HG03039 (cell line): Measurements from ENCODE around the gene JAZF1.
"Not testable (repeated sequence)": the region's sequence is repeated elsewhere in the genome, so short reads cannot be mapped to it uniquely, and the experiment has no call there.

Experiments
- ATAC-seq: cut with Tn5 transposase; IDR thresholded peaks from one replicate; pipeline ENCODE4 v1.9.1; 2021; ENCODE audit warnings: mild to moderate bottlenecking, moderate library complexity; ENCODE audit not compliant: unreplicated experiment

The JAZF1 gene

DNA sequence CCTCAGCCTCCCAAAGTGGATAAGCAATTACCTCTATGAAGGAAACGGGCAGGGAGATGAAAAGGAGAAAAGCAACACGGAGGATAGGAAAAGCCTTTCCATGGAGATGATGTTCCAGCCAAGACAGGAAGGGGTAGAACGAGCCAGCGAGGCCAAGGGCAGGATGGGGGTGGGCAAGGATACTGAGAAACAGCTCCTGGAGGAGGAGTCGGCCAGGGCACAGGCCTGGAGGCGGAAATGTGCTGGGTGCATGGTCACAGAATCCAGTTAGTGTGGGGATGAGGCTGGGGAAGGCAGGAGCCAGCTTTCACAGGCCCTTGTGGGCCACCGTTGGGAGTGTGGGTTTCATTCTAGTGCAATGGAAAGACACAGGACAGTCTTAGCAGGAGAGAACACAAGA lies 162.6 kb downstream of the JAZF1 start:
- no peak for ATAC-seq

DNA sequence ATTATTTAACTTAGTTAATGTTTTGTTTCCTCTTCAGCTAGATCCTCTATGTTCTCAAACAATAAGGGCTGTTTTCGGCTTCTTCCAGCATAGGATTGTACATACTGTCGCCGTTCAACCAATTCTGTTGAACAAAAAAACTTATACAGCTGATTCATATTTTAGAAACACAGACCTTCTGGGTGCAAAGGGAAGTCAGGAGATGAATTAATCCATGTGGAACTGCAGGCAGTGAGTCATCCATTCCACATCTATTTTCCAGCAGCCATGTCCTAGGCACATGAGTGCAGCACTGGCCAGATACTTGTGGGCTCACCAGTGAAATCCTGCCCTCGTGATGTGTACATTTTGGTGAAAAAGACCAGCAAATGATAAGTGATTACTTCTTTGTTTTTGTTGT lies 163.2 kb downstream of the JAZF1 start:
- no peak for ATAC-seq

- ATAC-seq = no peak
Measured at GRCh38 chr7:28016297-28016696, 164.3 kb downstream of the JAZF1 start.

GRCh38 chr7:28015169-28015568 lies 165.4 kb downstream of the JAZF1 start:
- ATAC-seq = no peak

- not testable (repeated sequence) for ATAC-seq
Measured at GRCh38 chr7:28014340-28014739, 166.3 kb downstream of the JAZF1 start.

- no peak for ATAC-seq
Measured at GRCh38 chr7:28013441-28013840, 167.2 kb downstream of the JAZF1 start.

- ATAC-seq = no peak
Measured at GRCh38 chr7:28013019-28013418, 167.6 kb downstream of the JAZF1 start.

- ATAC-seq = no peak
Measured at GRCh38 chr7:28008911-28009310, 171.7 kb downstream of the JAZF1 start.

DNA sequence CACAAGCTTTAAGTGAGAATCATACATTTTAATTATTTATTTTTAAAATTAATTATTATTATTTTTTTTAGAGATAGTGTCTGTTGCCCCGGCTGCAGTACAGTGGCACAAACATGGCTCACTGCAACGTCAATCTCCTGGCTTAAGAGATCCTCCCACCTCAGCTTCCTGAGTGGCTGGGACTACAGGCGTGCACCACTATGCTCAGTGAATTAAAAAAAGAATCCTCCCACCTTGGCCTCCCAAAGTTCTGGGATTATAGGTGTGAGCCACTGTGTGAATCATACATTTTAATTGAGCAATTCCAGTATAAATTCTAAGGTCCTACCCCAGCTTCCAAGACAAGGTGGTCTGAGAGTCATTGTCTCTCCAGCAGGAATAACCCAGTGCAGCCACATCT lies 172.4 kb downstream of the JAZF1 start:
- ATAC-seq = no peak

- ATAC-seq = no peak
Measured at GRCh38 chr7:28006491-28006890, 174.1 kb downstream of the JAZF1 start.

- ATAC-seq = no peak
Measured at GRCh38 chr7:28005847-28006231, 174.8 kb downstream of the JAZF1 start.

- ATAC-seq = no peak
Measured at GRCh38 chr7:28005075-28005846, 175.3 kb downstream of the JAZF1 start.

GRCh38 chr7:28003408-28003807 lies 177.2 kb downstream of the JAZF1 start:
- ATAC-seq = no peak

- ATAC-seq = no peak
Measured at GRCh38 chr7:28002638-28003037, 178.0 kb downstream of the JAZF1 start.

DNA sequence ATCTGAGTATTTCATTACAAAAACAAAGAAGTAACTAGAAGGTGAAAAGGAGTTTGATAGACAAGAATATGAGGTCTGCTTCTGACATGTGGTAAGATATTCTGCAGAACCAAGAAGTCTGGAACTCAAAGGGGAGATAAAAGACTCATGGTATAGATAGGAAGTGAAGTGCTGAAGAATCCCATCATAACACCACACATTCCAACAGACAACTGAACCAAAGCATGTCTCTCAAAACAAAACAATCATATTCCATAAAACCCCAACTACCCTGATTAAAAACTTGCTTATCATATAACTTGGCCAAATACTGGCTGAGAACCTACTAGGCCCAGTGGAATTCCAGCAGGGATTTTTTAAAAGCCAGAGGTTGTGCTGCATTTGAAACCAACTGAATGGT lies 178.7 kb downstream of the JAZF1 start:
- ATAC-seq = no peak

- no peak for ATAC-seq
Measured at GRCh38 chr7:27999829-28000228, 180.8 kb downstream of the JAZF1 start.

- ATAC-seq = no peak
Measured at GRCh38 chr7:27998382-27998781, 182.2 kb downstream of the JAZF1 start.

DNA sequence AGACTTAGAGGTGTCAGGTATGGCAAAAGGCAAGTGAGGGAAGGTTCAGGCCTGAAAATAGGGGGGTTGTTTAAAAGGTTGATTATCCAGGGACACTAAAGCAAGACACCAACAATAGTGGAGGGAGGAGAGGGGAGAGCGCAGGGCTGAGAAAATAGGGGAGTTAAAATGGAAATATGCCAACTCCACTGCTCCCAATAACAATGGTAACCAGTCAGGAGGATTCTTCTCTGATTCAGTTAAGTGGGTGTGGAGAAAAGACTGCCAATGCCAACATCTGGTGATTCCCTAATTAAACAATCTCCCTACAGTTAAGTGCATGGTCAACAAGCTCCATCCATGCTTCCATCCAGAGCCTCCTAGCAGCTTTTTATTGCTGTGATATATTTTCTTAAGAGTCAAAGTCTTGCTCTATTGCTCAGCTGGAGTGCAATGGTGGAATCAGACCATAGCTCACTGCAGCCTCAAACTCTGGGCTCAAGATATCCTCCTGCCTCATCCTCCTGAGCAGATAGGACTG lies 183.3 kb downstream of the JAZF1 start:
- no peak for ATAC-seq

DNA sequence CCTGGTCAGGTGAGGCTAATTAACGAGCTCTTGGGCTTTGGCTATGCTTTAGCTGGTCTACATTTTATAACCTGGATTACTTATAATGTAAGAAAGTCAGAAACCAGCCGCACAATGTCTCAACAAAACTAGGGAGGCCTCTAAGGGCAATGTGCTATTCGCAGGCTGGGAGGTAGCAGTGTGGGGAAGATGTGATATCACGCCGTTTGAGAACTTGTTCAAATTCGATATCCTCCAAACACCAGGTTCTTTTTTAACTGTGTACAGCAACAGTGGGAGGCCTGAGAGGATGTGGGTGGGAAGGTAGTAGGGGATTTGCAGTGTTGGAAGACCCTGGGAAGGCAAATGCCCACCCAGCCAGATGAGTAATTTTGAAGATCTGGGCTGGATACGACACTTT lies 184.5 kb downstream of the JAZF1 start:
- no peak for ATAC-seq

GRCh38 chr7:27995228-27995627 lies 185.4 kb downstream of the JAZF1 start:
- ATAC-seq = no peak

GRCh38 chr7:27994639-27995038 lies 186.0 kb downstream of the JAZF1 start:
- no peak for ATAC-seq

- ATAC-seq = no peak
Measured at GRCh38 chr7:27992755-27993493, 187.7 kb downstream of the JAZF1 start.
